NCI-H446 treated with DMSO at 0.1 percent for 48 hours (cell line): Measurements from ENCODE around the gene OXGR1.
A peak's percentile ranks its signal among the peaks of the same experiment; 100 is the strongest.
"Not testable (repeated sequence)": the region's sequence is repeated elsewhere in the genome, so short reads cannot be mapped to it uniquely, and the experiment has no call there.

Source experiments
- DNase-seq: peaks from one replicate; lab custom pipeline; 2025; lab: John Stamatoyannopoulos, UW

Gene OXGR1

DNA sequence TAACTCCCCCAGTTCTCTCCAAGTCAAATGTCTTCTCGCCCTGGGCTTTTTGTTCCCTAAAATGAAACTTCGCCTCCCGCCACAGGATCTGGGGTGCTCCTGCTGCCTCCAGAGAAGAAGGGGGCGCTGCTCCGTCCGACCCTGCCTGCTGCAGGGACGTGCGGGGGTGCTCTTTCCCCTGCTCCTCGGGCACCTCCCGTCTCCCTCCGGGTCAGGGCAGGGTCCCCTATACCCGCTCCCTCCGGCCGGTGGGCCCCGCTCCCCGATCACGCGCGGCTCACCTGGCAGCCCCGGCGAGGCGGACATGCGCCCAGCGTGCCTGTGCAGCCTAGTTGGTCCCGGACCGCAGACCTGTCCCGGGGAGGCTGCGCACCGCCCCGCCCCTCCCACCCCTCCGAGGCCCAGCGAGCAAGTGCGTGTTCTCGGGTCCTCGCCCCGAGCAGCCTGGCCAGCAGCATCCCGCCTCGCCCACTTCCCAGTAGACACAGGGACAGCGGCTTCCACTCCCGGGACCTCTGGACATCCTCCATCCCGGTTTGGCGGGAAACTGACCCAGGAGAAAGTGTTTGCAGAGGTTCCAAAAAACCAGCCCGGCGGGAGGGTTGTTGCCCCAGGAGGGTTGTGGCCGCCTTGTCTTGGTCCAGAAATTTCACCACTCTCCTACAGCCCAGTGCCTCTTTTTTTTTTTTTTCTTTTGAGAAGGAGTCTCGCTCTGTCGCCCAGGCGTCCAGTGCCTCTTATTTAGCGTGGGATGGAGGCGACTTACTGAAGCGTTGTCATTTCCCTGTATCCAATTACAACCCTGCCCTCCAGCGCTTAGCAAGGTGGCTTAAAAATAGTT, at the start of gene OXGR1:
OXGR1 (minus strand) TSS at position 460 of the 841 bp plus-strand sequence. CDS start 6,717 bp downstream, outside the sequence.
- DNase-seq, result no peak

- DNase-seq, result no peak
Measured at GRCh38 chr13:97043302-97043701, 49.0 kb upstream of the OXGR1 start.

DNA sequence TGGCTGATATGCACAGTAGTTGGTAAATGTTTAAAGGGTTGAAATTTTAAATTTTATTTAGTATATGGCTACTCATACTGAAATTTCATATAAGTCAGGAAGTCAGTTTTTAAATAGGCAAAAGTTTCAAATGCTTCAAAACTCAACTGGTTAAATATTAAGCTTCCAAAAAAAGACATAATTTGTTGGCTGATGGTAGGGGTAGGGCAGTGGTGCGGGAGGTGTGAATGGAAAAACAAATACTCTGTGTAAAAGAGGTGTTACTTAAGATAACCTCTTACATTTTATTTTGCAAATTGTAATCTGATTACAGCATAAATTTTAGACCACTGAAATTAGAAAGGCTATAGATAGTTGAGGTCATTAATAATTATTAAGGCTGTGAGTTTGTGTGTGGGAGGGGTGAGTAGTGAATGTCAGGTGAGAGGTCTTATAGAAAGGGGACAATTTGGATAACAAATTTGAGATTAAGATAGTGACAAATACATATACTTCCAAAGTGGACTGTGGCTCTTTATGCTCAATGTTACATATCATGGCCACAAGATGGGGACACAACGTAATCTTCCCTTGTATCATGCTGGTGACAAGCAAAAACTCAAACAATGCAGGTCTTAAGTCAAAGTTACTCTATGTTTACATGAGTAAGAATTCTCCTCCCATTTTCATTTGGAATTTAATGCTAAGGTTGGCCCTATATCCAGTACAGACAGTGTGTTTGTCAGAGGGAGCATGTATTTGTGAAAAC, 36.6 kb upstream of the OXGR1 start:
- peak; percentile 12 for DNase-seq

GRCh38 chr13:97028441-97029299, 34.4 kb upstream of the OXGR1 start:
- DNase-seq, result peak; percentile 4

DNA sequence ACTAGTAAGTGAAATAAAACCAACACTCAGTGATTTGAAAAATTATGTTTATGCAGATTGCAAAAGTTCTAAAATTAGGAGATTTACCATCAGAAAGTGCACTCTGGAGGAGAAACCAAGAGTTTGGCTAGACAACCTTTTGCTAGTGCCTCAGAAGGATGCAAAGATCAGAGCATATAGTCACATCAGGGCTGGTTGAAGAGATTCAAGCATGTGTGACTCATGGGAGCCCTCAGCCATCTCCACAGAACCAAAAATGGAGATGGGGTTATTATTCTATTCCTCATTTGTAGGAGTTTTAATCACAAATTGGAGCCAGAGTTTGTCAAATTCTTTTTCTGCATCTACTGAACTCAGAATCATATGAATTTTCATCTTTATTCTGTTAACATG, 32.9 kb upstream of the OXGR1 start:
- no peak for DNase-seq

DNA sequence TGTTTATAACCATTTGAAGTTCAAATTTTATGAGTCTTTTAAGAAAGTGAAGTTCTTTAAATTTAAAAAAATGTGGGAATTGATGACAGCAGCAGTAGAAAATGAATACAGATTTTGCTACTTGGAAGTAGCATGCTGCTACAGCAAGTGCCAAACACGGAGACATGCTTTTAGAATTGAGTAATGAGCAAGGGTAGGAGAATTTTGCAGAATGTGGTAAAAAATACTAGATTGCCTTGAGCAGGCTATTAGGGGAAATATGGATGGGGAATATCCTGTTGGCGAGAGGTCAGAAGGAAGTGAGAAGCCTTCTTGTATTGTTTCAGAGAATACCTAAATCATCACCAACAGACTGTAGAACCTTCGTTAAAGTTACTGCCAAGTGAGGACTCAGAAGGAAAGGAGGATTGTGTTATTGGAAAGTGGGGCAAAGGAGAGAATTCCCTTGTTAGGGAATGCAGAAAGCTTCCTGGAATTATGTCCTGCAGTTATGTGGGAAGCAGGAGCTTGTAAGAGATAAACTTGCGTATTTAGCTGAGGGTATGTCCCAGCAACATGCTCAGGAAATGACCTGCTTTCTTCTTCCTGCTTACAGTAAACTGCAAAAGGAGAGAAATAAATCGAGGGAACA, 32.4 kb upstream of the OXGR1 start:
- DNase-seq, result no peak

- DNase-seq, result not testable (repeated sequence)
Measured at GRCh38 chr13:97023812-97024211, 29.5 kb upstream of the OXGR1 start.

DNA sequence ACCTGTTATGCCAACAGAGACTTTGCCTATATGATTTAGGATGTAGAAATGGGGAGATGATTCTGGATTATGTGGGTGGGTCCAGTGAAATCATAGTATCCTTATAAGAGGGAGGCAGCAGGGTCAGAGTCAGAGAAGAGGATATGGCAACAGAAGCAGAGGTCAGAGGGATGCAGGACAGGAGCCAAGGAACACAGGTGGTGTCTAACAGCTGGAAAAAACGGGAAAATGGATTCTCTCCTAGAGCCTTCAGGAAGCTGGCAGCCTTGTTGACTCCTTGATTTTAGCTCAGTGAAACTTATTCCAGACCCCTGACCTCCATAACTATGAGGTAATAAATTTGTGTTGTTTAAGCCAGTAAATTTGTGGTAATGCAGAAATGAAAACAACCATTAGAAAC, 28.8 kb upstream of the OXGR1 start:
- DNase-seq, result no peak

- DNase-seq, result no peak
Measured at GRCh38 chr13:97021241-97021640, 27.0 kb upstream of the OXGR1 start.

GRCh38 chr13:97020689-97021240, 26.5 kb upstream of the OXGR1 start:
- no peak for DNase-seq

GRCh38 chr13:97020194-97020593, 25.9 kb upstream of the OXGR1 start:
- no peak for DNase-seq

GRCh38 chr13:97019236-97019635, 25.0 kb upstream of the OXGR1 start:
- DNase-seq, result no peak

DNA sequence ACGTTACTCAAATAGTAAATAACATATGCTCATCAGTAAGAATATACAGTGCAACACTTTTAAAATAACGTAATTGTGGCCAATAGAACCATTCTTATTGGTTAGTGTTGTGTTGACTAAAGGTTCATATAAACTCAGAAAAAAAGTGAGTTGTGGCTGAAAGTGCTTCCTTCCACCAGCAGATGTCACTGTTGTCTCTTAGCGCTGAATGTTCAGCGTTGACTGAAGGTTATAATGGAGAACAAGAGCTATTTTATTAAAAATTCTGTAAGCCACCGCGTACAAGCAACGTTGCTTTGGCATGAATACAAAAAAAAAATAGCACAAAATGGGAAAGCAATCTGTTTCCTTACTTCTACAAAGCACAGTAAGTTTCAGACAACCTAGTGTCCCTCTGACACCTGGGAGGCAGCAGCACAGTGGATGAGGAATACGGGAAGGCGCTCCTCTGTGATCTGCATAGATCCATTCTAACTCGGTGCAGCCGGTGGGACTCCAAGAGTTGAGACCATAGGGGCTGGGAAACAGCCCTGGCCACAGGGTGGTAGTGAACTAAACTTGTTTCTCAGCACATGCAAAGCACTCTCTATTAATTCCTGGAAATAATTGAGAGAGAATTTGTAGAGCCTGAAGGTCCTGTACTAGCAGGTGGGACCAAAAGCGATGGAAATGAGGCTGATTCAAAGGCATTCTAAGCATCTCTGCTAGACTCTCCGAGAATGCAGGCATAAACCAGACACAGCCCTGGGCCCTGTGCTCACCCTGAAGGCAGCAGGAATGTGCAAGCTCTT, 23.9 kb upstream of the OXGR1 start:
- DNase-seq, result no peak

DNA sequence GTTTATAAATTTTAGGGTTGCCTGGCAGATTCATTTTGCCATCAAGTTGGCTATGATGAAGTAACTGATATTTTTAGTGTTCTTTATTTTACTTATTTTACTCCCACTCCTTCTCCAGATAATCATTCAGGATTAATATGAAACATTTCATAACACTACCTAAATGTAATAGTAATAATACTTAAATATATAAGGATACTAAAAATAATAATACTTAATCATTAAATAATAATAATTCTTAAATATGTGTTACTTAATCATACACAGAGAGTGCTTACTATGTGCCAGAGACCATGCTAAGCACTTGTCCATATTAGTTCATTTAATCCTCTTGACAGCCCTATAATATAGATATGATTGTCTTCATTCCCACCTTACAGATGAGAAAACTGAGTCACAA, 23.0 kb upstream of the OXGR1 start:
- DNase-seq, result no peak

DNA sequence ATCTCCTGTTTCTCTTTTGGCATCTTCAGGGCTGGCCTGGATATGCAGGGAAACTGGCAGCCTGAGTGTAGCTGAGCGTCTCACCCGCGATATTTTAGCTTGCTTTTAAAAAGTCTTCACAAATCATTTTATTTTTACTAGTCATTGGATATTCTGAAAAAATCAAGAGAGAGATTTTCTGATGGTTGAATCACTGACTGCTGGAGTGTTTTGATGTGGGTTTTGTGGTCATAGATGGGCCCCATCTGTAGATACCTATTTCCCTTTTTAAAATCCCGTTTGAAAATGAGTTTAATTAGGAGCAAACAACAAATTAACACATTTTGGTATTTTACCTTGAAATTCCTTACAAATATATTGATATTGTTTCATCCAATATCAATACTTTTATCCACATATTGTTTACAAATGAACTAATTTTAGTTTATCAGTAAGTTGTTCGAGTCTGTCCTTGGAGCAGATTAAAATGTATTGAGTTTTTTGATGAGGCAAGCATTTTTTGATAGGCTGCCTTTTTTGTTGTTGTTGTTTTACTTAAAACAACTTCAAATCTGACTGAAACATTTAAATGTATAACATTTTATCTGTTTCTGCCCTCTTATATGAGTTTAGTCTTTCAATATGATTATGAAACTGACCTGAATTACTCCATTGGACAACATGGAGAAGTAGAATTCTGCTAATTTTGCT, 21.5 kb upstream of the OXGR1 start:
- no peak for DNase-seq

- DNase-seq, result no peak
Measured at GRCh38 chr13:97012251-97013048, 18.2 kb upstream of the OXGR1 start.

DNA sequence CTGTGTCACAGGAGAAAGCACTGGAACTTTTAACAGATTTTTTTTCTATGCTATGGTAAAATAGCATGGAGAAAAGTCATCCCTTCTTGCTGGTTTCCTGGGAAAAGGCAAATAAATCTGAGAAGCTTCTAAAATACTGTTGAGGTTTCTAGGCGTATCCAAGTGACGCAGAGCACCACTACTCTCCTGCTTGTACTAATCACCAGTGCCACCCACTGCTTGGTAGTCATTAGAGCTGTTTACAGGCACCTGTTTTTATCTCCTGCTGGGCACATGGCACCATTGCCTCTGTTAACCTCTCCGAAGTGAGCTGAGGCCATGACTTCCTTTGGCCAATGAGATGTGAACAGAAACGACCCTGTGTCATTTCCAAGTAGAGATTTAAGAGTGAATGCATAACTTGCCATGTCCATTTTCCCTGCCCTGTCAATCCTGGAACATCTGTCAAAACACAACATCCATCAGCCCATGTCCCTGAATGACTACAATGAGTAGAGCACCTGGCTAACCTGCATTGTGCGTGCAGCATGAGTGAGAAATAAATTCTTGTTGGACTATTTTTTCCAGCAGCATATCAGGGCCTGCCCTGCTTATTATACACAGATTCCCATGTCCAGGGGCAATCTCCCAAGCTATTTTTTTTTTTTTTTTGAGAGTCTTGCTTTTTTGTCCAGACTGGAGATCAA, 17.3 kb upstream of the OXGR1 start:
- DNase-seq, result no peak

GRCh38 chr13:97008643-97009042, 14.4 kb upstream of the OXGR1 start:
- DNase-seq, result no peak
